SK-MEL-5 (cell line): Measurements from ENCODE around the gene SDK2. TPM values are rescaled to one million over a fixed set of nuclear protein-coding genes. Genes with fewer than 3 reads are reported as not detected.

Source experiments
- DNase-seq: peaks from one replicate; pipeline ENCODE4 v3.0.0-alpha.2; 2016; ENCODE audit warnings: low read depth, low spot score
- in situ Hi-C: cut with HindIII; loops from 2 replicates; pipeline ENCODE4 v1.10.0; 2016; ENCODE audit warnings: low sequenced_read_pairs, high pct_unique_total_duplicates, low pct_unique_long_range_greater_than_20kb
- total RNA-seq: library from RNA; depleted of rRNA; stranded (reverse); fragments of >200 nt; shearing (Covaris generic); gene quantifications from 2 replicates; pipeline ENCODE4 v1.2.3, GENCODE V29; 2014

Gene SDK2
- total RNA-seq, 1 experiment from 2014 or later = 1.3 TPM

GRCh38 chr17:73304438-73304837, 339.8 kb downstream of the SDK2 start:
- in situ Hi-C loops = no loop called here
- DNase-seq = no peak

- DNase-seq = no peak
- in situ Hi-C loops = no loop called here
Measured at GRCh38 chr17:73302189-73302588, 342.1 kb downstream of the SDK2 start.

DNA sequence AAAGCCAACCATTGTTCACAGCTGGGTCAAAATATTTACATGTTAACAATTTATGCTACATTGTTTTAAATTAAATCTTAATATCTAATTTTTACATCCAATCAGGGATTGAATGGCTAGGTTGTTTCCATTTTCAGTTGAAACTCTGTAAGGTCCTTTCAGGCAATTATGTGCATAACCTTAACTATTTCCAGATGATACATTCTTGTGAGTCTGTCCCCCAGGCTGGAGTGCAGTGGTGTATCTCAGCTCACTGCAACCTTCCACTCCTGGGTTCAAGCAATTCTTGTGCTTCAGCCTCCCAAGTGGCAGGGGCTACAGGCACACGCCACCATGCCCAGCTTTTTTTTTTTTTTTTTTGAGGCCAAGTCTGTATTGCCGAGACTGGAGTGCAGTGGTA, 342.9 kb downstream of the SDK2 start:
- DNase-seq = no peak
- in situ Hi-C loops = no loop called here

DNA sequence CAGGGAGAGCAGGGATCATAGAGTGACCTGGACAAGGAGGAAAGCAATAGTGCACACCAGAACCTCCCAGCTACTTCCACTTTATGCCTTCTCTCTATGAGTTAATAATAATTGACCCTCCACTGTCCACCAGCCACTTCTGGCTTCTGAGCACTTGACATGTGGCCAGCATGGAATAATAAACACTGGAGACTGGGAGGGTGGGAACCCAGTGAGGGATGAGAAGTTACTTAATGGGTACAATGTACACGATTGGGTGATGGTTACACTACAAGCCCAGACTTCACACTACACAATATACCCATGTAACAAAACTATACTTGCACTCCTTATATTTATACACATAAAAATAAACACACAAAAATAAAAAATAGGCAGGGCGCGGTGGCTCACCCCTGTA, 343.9 kb downstream of the SDK2 start:
- DNase-seq = no peak
- in situ Hi-C loops = no loop called here

DNA sequence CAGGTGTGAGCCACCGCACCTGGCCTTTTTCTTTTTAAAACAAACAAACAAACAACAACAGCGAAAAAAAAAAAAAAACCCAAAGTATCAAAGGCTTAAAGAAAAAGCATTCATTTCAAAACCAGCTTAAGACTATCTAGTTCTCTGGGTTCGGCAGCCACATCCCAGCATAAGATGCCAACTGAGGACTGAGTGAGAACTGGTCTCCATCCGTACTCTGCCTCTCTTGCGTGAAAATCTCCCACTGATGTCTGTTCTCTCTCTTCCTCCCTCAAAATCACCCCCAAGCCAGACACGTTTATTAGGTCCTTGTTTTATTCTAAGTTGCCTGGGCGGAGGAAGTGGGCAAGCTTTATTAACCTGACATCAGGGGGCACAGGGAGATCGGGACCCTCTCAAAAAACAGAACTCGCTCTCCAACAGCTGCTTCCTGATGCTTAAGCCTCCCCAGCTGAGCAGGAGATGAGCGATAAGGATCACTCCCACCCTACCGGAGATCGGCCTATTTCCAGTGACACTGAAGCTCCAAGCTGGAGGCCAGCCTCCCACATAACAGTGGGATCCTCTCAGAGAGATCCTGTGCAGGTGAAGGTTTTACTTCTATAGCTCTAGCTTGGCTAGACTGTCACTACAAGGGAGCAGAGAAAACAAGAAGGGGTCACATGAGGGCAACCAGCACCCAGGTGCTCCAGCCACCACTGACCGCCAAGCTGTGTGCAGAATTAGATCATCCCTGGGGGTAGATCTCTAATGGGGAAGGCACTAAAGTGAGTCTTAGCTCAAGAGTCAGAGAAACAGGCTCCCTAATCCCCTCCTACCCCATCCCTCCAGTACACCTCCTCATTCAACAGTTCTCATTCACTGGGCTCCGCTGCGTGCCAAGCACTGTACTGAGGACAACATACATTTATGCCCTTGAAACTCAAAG, 346.0 kb downstream of the SDK2 start:
- DNase-seq = no peak
- in situ Hi-C loops = no loop called here

DNA sequence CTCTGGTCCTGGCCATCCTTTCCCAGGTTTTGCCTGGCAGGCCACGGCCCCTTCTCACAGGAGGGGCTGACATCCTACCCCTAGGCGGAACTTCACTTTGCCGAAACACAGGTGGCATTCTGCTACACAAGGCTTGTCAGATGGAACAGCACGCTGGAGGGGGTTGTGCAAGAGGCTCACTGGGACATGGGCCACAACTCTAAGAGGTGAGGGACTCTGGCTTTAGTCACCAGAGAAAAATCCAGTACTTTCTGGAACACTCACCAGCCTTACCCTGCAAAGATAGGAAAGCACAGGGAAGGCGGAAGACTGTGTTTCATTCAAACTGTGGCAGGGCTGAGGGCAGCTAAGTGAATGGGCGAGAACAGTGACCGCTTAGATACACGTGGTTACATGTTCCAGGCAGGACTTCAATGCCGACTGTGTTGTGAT, 350.7 kb downstream of the SDK2 start:
- peak; percentile 72 for DNase-seq
- in situ Hi-C loops = no loop called here

DNA sequence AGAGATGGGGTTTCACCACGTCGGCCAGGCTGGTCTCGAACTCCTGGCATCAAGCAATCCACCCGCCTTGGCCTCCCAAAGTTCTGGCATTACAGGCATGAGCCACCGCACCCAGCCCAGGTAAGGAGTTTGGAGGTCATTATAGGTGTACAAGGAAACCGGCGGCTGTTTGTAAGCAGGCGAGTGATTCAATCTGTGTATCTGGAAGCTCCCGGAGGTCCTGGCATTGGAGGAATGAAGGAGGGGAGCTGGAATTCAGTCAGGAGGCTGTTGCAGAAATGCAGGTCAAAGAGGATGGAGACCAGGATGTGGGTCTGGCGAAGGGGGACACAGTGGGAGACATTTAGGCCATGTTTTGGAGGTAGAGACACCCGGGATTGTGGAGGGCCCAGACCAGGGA, 351.2 kb downstream of the SDK2 start:
- in situ Hi-C loops = no loop called here
- DNase-seq = no peak

DNA sequence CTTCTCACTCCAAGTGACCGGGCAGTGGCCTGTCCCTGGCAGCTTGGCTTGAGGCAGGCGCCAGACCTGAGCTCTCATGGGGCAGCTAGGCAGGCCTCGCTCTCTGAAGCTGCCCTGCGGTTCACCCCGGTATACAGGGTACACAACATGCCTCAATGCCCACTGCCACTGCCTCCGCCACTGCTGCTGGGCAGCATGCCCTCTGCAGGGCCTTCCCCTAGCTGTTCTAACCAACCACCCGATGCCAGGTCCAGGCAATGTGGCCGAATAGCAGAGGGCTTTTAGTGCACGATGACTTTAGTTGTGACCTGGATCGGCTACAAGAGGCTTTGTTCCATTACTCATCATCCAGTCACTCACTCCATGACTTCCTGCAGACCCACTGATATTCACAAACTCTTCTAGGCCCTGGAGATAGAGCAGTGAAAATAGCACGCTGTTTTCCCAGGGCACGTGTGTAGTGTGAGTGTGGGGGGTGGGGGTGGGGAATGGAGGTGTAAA, 352.2 kb downstream of the SDK2 start:
- no peak for DNase-seq
- in situ Hi-C loops = no loop called here

GRCh38 chr17:73291260-73291801, 352.9 kb downstream of the SDK2 start:
- DNase-seq = no peak
- in situ Hi-C loops = no loop called here

- in situ Hi-C loops = no loop called here
- no peak for DNase-seq
Measured at GRCh38 chr17:73290399-73291259, 353.6 kb downstream of the SDK2 start.

DNA sequence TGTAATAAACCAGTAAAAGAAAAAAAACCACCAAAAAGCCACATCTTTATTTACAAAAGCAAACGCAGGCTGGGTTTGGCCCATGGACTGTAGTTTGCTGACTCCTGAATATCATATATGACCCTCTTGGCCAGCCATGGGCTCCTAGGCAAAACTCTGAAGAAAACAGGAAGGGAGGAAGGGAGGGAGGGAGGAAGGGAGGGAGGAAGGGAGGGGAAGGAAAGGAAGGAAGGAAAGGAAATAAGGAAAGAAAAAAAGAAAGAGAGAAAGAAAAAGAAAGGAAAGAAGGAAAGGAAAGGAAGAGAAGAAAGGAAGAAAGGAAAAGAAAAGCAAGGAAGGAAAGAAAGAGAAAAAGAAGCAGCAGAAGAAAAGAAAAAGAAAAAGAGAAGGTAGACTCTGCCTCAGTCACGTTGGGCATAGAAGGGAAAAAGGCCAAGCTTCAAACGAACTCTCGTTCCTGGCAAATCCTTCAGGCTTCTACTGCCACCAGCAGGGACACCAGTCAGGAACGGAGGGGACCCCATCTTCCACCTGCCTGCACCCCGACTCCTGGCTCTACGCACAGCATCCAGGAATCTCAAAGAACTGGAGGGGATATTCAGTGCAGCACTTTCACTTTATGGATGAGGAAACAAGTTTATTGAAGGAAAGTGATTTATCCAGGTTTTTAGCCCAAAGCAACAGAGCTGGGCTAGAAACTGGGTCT, 354.5 kb downstream of the SDK2 start:
- no peak for DNase-seq
- in situ Hi-C loops = no loop called here

GRCh38 chr17:73288534-73289302, 355.5 kb downstream of the SDK2 start:
- no peak for DNase-seq
- in situ Hi-C loops = no loop called here

DNA sequence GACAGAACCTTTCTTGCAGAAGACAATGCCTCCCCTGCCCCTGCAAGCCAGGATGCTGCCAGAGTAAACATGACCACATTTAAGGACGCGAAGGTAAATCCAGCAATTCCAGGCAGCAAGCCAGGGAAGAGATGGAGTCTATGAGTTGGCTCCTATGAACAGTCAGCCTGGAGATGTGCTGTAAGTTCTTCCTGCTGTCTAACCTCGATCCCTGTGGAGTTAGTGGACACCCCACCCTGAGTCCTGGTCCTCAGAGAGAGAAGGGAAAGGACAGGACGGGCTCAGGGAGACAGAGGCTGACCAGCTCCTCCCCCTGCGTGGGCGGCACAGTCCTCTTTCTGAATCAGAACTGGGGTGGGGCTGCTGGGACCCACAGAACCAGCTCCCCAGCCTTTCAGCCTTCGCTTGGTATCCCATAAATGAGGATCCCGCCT, 357.4 kb downstream of the SDK2 start:
- DNase-seq = no peak
- in situ Hi-C loops = no loop called here

- in situ Hi-C loops = no loop called here
Measured at GRCh38 chr17:73285916-73286862, 358.1 kb downstream of the SDK2 start.

DNA sequence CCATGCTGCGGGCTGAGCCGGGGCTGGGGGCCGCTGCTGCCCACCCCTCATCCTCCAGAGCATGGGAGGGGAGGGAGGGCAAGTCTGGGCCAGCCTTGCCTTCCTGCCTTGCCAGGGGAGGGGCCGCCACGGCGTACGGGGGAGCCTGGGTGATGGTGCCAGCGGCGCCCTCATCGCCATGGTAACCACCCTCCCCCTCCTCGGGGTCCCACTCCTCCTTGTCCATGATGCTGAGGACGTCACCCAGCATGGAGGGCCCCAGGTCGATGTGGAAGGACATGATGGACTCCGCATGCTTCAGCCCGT, 358.7 kb downstream of the SDK2 start:
- no peak for DNase-seq
- in situ Hi-C loops = no loop called here

More at GRCh38 chr17:73285916-73286862, 358.1 kb downstream of the SDK2 start:
- no peak for DNase-seq
